Mucosa of stomach (tissue), 1 donor: ENCODE data around the gene FHOD3.
"Not testable (repeated sequence)": the region's sequence is repeated elsewhere in the genome, so short reads cannot be mapped to it uniquely, and the experiment has no call there.

Experiments
- H3K27me3 ChIP-seq: one replicate; pipeline ENCODE4 v1.7.0; 2013; ENCODE audit warnings: mild to moderate bottlenecking, low read length; ENCODE audit not compliant: control insufficient read depth, insufficient read depth
- H3K36me3 ChIP-seq: one replicate; pipeline ENCODE4 v1.7.0; 2013; ENCODE audit warnings: low read length; ENCODE audit not compliant: control insufficient read depth, insufficient read depth
- H3K4me1 ChIP-seq: one replicate; pipeline ENCODE4 v1.7.0; 2013; ENCODE audit warnings: mild to moderate bottlenecking, low read length; ENCODE audit not compliant: control insufficient read depth, insufficient read depth
- H3K4me3 ChIP-seq: one replicate; pipeline ENCODE4 v1.7.0; 2013; ENCODE audit warnings: low read length
- H3K9ac ChIP-seq: one replicate; pipeline ENCODE4 v1.7.0; 2013; ENCODE audit warnings: mild to moderate bottlenecking, low read length, moderate library complexity
- H3K9me3 ChIP-seq: one replicate; pipeline ENCODE4 v1.7.0; 2013; ENCODE audit warnings: mild to moderate bottlenecking, low read length, moderate library complexity; ENCODE audit not compliant: control insufficient read depth
- donor health status: Pancreatic carcinoma.

The FHOD3 gene

DNA sequence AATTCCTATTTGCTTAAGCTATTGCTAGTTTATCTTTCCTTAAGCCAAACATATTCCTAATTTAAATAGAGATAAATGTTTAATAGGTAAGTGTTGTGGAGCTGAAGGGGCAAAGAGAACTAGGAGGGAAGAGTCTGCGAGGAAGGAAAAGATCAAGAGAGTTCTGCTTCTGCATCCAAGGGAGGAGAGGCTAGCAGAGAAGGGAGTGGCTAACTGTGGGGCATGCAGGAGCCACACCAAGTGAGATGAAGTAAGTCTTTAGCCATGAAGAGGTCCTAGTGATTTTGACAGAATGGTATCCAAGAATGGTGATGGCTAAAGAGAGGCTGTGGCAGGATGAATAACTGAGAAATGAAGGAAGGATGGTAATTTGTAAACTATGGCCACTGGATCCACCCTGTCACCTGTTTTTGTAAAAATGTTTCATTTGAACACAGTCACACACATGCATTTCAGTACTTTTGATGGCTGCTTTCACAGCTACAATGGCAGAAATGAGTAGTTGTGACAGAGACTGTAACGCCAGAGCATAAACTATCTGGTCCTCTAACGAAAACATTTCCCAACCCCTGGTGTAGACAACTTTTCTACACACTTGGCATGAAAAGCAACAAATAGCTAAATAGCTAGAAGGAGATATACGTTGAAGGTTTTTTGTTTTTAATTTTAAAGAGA is 515.7 kb downstream of the FHOD3 start:
- no peaks in the 10 kb centered on the region for H3K9me3 ChIP-seq
- no peaks in the 10 kb centered on the region for H3K27me3 ChIP-seq
- H3K36me3 ChIP-seq, result no peaks in the 10 kb centered on the region
- no peak overlapping the region for H3K4me3 ChIP-seq
- H3K4me1 ChIP-seq, result peaks cover 9% of the 10 kb centered on the region
- no peak overlapping the region for H3K9ac ChIP-seq

DNA sequence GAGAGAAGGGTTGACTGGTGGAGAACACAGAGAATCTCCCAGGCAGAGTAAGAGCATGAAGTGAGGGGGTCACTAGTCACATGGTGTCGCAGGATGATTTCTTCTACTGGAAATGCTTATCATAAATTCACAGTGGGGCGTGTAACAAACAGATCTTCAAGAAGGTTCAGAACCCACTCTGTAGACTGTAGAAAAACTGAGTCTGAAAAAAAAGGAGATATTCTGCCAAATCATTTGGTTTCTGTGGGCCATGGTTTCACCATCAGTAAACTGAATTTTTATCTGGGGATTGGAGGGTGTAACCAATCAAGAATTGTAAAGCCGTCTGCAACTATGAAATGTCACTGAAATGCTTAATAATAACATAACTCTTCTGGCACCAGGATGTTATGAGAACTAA is 516.3 kb downstream of the FHOD3 start:
- peaks cover 9% of the 10 kb centered on the region for H3K4me1 ChIP-seq
- no peaks in the 10 kb centered on the region for H3K36me3 ChIP-seq
- H3K9me3 ChIP-seq, result no peaks in the 10 kb centered on the region
- H3K27me3 ChIP-seq, result no peaks in the 10 kb centered on the region
- no peak overlapping the region for H3K9ac ChIP-seq
- no peak overlapping the region for H3K4me3 ChIP-seq

DNA sequence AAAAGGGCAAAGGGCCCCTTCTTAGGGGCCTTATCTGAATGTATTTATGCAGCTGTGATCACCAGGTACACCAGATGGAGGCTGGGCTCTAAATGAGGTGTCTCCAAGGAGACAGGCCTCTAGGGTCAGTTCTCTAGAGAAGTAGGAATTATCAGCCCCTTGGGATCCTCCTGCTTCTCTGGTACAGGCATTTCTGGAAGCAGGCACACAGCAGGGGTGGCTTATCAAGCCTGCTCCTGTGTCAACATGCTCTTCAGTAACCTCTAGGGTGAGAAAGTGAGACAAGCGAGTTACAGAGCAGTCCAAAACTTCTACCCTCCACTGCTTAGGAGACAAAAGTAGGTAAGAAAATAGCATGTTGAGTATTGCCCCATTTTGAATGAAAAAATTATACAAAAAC is 517.5 kb downstream of the FHOD3 start:
- no peaks in the 10 kb centered on the region for H3K9me3 ChIP-seq
- no peak overlapping the region for H3K9ac ChIP-seq
- H3K36me3 ChIP-seq, result no peaks in the 10 kb centered on the region
- no peak overlapping the region for H3K4me3 ChIP-seq
- peaks cover 9% of the 10 kb centered on the region for H3K4me1 ChIP-seq
- no peaks in the 10 kb centered on the region for H3K27me3 ChIP-seq

DNA sequence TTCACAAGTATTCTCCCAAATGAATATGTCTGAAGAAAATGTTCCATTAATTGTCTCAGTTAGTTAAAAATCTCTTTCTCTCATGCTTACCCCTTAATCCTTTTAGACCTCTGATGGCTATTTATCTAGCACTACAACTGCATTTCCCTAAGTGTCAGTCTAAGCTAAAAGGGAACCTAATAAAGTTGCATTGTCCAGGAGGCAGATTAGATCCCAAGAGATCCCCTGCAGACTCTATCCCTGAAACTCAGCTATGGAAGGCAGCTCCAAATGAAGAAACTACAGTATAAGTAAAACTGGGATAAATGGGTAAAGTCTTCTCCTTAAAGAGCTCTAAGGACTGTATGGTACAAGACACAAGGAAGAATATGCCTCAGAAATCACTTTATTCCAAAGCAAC is 518.6 kb downstream of the FHOD3 start:
- not testable (repeated sequence) for H3K27me3 ChIP-seq, H3K36me3 ChIP-seq, H3K4me3 ChIP-seq, H3K4me1 ChIP-seq, H3K9ac ChIP-seq, H3K9me3 ChIP-seq

DNA sequence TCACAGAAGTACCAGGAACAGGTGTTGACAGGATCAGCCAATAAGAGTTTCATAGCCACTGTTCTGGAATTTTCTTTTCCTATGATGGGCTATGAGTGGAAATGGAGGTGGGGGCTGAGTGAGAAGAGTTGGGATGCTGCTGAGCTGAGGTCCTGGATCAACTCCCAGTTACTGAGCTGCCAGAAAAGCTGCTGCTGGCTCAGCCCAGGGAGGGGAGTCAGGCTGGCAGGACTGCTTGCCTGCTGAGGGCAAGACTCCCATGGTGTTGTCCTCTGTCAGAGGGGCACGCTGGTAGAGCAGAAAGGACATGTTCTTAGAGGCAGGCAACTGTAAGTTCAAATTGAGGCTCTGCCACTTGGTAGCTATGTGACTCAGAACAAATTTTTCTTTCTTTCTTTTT is 519.5 kb downstream of the FHOD3 start:
- Histone ChIP-seq H3K9ac (no peak overlapping the region), H3K4me3 (no peak overlapping the region), H3K4me1 (peaks cover 9% of the 10 kb centered on the region), H3K36me3 (no peaks in the 10 kb centered on the region), H3K27me3 (no peaks in the 10 kb centered on the region), H3K9me3 (no peaks in the 10 kb centered on the region)

DNA sequence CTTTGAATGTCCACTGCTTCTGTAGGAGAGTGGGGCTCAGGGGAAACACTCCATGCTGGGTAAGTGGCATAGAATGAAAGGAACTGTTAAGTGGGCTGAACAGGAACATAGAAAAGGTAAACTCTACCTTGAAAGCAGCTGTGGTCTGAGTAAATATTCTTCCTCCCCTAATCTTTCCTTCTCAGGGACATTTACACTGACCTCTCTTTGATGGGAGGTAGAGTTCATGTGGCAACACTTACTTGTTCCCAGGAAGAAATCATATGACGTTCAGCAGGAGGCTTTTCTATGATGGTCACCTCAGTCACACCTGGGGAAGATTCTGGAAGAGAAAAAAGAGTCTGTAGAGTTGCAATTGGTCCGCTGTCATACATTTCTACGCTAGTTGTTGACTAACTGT is 521.1 kb downstream of the FHOD3 start:
- Histone ChIP-seq H3K9ac (no peak overlapping the region), H3K9me3 (no peaks in the 10 kb centered on the region), H3K4me3 (no peak overlapping the region), H3K27me3 (no peaks in the 10 kb centered on the region), H3K36me3 (no peaks in the 10 kb centered on the region), H3K4me1 (peaks cover 9% of the 10 kb centered on the region)

DNA sequence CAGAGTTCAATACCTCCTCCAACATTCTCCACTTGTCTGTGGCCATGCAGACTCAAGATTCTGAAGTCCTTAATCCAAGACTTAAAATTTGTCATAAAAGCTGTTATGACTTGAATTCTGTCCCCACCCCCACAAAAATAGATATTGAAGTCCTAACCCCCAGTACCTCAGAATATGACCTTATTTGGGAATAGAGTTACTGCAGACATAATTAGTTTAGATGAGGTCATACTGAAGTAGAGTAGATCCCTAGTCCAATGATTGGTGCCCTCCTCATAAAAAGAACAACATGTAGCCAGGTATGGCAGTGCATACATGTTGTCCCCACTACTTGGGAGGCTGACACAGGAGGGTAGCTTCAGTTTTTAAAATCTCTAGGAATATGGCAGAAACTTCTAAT is 522.1 kb downstream of the FHOD3 start:
- peaks cover 9% of the 10 kb centered on the region for H3K4me1 ChIP-seq
- no peaks in the 10 kb centered on the region for H3K27me3 ChIP-seq
- H3K9me3 ChIP-seq, result no peaks in the 10 kb centered on the region
- no peak overlapping the region for H3K4me3 ChIP-seq
- H3K9ac ChIP-seq, result no peak overlapping the region
- no peaks in the 10 kb centered on the region for H3K36me3 ChIP-seq

DNA sequence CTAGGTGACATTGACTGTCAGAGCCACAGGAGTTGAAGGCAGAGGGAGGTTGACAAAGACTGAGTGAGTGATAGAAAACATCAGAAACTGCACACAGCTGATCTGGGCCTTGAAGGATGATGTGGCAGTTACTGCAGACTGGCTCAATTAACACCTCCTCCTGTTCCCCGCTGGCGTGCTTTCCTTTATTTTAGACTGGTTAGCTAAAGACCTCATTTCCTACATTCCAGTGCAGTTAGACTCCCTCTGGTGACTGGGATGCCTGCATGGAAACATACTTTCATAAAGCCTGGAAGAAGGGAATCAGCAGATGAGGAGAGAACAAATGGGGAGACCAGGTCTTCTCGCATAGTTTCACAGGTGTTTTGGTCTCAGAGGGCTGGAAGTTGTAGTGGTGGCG is 524.2 kb downstream of the FHOD3 start:
- no peak overlapping the region for H3K9ac ChIP-seq
- H3K36me3 ChIP-seq, result no peaks in the 10 kb centered on the region
- H3K9me3 ChIP-seq, result no peaks in the 10 kb centered on the region
- no peak overlapping the region for H3K4me3 ChIP-seq
- no peaks in the 10 kb centered on the region for H3K27me3 ChIP-seq
- no peaks in the 10 kb centered on the region for H3K4me1 ChIP-seq

DNA sequence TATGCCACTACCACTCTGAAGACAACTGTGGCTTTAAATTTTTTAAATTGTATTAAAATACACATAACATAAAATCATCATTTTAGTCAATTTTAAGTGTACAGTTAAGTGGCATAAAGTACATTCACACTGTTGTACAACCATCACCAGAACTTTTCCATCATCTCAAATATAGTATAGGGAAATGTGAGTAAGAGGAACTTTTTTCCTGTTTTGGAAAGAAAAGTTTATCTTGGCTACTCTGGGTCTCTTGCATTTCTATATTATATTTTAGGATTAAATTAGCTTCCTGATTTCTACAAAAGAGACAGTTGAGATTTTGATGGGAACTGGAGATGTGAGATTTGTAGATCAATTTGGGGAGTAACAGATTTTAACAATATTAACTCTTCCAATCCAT is 528.0 kb downstream of the FHOD3 start:
- H3K4me3 ChIP-seq, result no peak overlapping the region
- H3K27me3 ChIP-seq, result no peaks in the 10 kb centered on the region
- H3K4me1 ChIP-seq, result no peaks in the 10 kb centered on the region
- no peak overlapping the region for H3K9ac ChIP-seq
- H3K9me3 ChIP-seq, result no peaks in the 10 kb centered on the region
- no peaks in the 10 kb centered on the region for H3K36me3 ChIP-seq

DNA sequence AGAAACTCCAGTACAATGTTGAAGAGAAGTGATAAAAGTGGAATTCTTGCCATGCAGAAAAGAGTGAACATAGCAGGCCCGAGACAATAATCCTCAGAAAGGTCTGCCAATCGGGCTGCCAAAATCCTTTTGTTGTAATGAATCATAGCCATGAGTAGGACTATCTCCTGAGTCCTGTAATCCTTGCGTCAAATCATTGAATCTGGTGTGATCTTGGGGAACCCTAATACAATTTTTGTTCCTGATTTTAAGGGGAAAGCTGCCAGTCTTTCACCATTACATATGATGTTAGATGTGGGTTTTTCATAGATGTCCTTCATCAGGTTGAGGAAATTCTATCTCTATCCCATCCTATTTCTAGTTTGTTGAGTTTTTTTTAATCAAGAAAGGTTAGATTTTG is 529.0 kb downstream of the FHOD3 start:
- no peaks in the 10 kb centered on the region for H3K9me3 ChIP-seq
- H3K4me1 ChIP-seq, result no peaks in the 10 kb centered on the region
- no peak overlapping the region for H3K9ac ChIP-seq
- no peaks in the 10 kb centered on the region for H3K27me3 ChIP-seq
- no peaks in the 10 kb centered on the region for H3K36me3 ChIP-seq
- H3K4me3 ChIP-seq, result no peak overlapping the region

DNA sequence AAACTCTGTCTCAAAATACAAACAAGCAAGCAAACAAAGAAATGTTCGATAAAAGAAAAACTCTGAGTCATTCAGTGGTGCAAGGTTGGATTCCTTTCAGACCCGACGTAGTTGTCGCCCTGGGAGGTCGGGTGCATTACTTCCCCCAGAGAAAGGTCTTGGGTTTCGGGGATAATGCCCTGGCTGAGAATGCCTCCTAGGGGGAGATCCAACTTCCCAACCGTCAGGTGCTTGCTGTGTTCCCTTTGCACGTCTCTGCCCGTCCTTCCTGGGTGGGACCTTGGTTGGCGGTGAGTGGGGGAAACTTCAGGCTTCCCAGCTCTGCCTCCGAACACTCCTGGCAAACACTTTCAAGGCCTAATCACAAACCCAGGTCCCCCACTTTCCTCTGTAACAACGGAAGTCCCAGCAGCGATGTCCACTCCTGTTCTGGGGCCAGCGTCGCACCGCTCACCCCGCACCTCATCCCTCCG is 530.7 kb downstream of the FHOD3 start:
- Histone ChIP-seq H3K36me3 (no peaks in the 10 kb centered on the region), H3K9me3 (no peaks in the 10 kb centered on the region), H3K27me3 (no peaks in the 10 kb centered on the region), H3K9ac (peak overlapping the region; percentile 82), H3K4me1 (no peaks in the 10 kb centered on the region), H3K4me3 (peak overlapping the region; percentile 85)

DNA sequence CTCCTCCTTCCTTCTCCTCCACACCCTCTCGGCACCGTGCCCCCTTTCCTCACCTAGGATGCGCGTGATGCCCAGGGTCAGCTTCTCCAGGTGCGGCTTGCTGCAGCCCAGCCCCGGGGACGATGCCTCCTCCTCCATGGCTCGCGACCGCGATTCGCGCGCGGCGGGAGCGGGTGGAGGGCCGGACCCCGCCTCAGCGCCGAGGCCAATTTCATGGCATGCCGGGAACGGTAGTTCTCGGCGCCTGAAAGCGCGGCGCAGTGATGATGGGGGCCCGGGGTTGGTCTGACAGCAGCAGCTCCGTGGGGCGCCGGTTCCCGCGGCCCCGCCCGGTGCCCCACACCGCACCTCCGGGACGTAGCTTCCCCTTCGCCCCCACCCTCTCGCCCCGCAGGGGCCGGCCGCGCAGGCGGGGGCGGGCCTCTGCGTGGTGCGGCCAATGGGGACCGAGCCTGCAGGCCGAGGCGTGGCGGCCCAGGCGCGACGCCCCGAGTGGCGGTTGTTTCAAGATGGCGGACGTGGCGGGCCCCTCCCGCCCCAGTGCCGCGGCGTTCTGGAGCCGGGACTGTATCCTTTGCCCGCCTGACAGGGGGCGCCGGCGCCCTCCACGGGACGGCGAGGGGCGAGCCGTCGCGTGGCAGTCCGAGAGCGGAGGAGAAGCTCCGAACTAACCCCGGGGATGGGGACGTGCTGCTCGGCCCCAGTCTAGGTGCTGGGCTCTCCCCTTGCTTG is 531.3 kb downstream of the FHOD3 start, which contains the start of the genes KIAA1328 and TPGS2:
Gene KIAA1328, plus strand, starts transcription at position 498 of the 732 bp plus-strand sequence. Its CDS starts 12 bp downstream, at position 510.
Gene TPGS2, minus strand, starts transcription at position 373 of the 732 bp plus-strand sequence. Its CDS starts 235 bp downstream, at position 138.
- peak within 1 kb of the TSS; percentile 82 for H3K9ac ChIP-seq
- no peaks in the 10 kb centered on the region for H3K4me1 ChIP-seq
- H3K36me3 ChIP-seq, result no peaks in the 10 kb centered on the region
- peak within 1 kb of the TSS; percentile 85 for H3K4me3 ChIP-seq
- H3K9me3 ChIP-seq, result no peaks in the 10 kb centered on the region
- H3K27me3 ChIP-seq, result no peaks in the 10 kb centered on the region
